Activated B cell treated with CpG ODN at 0.5 μM for 24 hours (primary cell): ENCODE measurements around the gene AGBL1. TPM values are rescaled to one million over a fixed set of nuclear protein-coding genes. Genes with fewer than 3 reads are reported as not detected.

ENCODE experiments used
- ATAC-seq: fragments of 200-7000 bp; cut with Tn5 transposase; one replicate; pipeline ENCODE4 v1.10.0; 2021; ENCODE audit warnings: low read depth, mild to moderate bottlenecking, moderate library complexity
- CTCF ChIA-PET: fragments of 350-600 bp; sonication (Branson Sonifier 250); formaldehyde crosslinking; loops from one replicate; lab custom pipeline; 2021; ENCODE audit warnings: antibody characterized with exemption; lab: Charles Lee
- POLR2A ChIA-PET: fragments of 350-600 bp; sonication (Branson Sonifier 250); formaldehyde crosslinking; loops from one replicate; lab custom pipeline; 2021; ENCODE audit warnings: antibody characterized with exemption; lab: Charles Lee
- DNase-seq: peaks from one replicate; pipeline ENCODE4 v3.0.0; 2022
- H3K27ac Mint-ChIP-seq: one replicate; pipeline ENCODE4 v1.8.0; 2020; ENCODE audit warnings: mixed read lengths
- H3K27me3 Mint-ChIP-seq: one replicate; pipeline ENCODE4 v1.8.0; 2021; ENCODE audit warnings: mixed read lengths
- H3K36me3 Mint-ChIP-seq: one replicate; pipeline ENCODE4 v1.8.0; 2021; ENCODE audit warnings: low read depth, mixed read lengths
- H3K4me1 Mint-ChIP-seq: one replicate; pipeline ENCODE4 v1.8.0; 2021; ENCODE audit warnings: mixed read lengths
- H3K4me3 Mint-ChIP-seq: one replicate; pipeline ENCODE4 v1.8.0; 2020; ENCODE audit warnings: mild to moderate bottlenecking, mixed read lengths
- H3K9me3 Mint-ChIP-seq: one replicate; pipeline ENCODE4 v1.8.0; 2020; ENCODE audit warnings: mixed read lengths
- CTCF ChIP-seq: fragments of 200-600 bp; IDR thresholded peaks from one replicate; pipeline ENCODE4 v1.8.0; 2022; ENCODE audit warnings: antibody characterized with exemption, mild to moderate bottlenecking
- intact Hi-C: fragments of 100-400 bp; cut with micrococcal nuclease; formaldehyde crosslinking; loops from one replicate; pipeline ENCODE4 v1.15.1; 2024
- total RNA-seq: library from RNA; stranded (reverse); gene quantifications from 2 replicates; pipeline ENCODE4 v1.2.3, GENCODE V29; 2022

The AGBL1 gene
- total RNA-seq, 1 donor from 2014 or later = not detected

GRCh38 chr15:86764021-86764420, 684.4 kb downstream of the AGBL1 start:
- no peak overlapping the region for H3K27ac Mint-ChIP-seq
- DNase-seq = no peak
- no peaks in the 10 kb centered on the region for H3K4me1 Mint-ChIP-seq
- no peaks in the 10 kb centered on the region for H3K36me3 Mint-ChIP-seq
- intact Hi-C loops = no loop called here
- no peak for ATAC-seq
- H3K4me3 Mint-ChIP-seq = no peak overlapping the region
- H3K27me3 Mint-ChIP-seq = no peaks in the 10 kb centered on the region
- CTCF ChIA-PET = no interaction called here
- no peaks in the 10 kb centered on the region for H3K9me3 Mint-ChIP-seq
- POLR2A ChIA-PET = no interaction called here
- no peak for TF ChIP-seq CTCF

GRCh38 chr15:86765281-86765680, 685.6 kb downstream of the AGBL1 start:
- H3K27ac Mint-ChIP-seq = no peak overlapping the region
- CTCF ChIA-PET = no interaction called here
- no peak for ATAC-seq

GRCh38 chr15:86772369-86773059, 692.8 kb downstream of the AGBL1 start:
- ChIA-PET POLR2A (no interaction called here), CTCF (no interaction called here)
- Mint-ChIP-seq H3K36me3 (no peaks in the 10 kb centered on the region), H3K27me3 (no peaks in the 10 kb centered on the region), H3K4me3 (no peak overlapping the region), H3K27ac (no peak overlapping the region), H3K9me3 (peaks cover 8% of the 10 kb centered on the region), H3K4me1 (no peaks in the 10 kb centered on the region)
- ATAC-seq = no peak
- intact Hi-C loops = no loop called here
- no peak for TF ChIP-seq CTCF
- no peak for DNase-seq

More at GRCh38 chr15:86765281-86765680, 685.6 kb downstream of the AGBL1 start:
- H3K4me3 Mint-ChIP-seq = no peak overlapping the region
- no peak for TF ChIP-seq CTCF
- no peaks in the 10 kb centered on the region for H3K4me1 Mint-ChIP-seq
- POLR2A ChIA-PET = no interaction called here
- DNase-seq = no peak
- no peaks in the 10 kb centered on the region for H3K36me3 Mint-ChIP-seq
- intact Hi-C loops = no loop called here
- no peaks in the 10 kb centered on the region for H3K27me3 Mint-ChIP-seq
- peaks cover 2% of the 10 kb centered on the region for H3K9me3 Mint-ChIP-seq

- no peak for TF ChIP-seq CTCF
- Mint-ChIP-seq H3K27me3 (no peaks in the 10 kb centered on the region), H3K36me3 (no peaks in the 10 kb centered on the region), H3K4me3 (no peak overlapping the region), H3K4me1 (no peaks in the 10 kb centered on the region), H3K9me3 (peaks cover 8% of the 10 kb centered on the region), H3K27ac (no peak overlapping the region)
- CTCF ChIA-PET = no interaction called here
- intact Hi-C loops = no loop called here
- POLR2A ChIA-PET = no interaction called here
- ATAC-seq = no peak
- DNase-seq = no peak
Observed at GRCh38 chr15:86773736-86774135, 694.1 kb downstream of the AGBL1 start.

- Mint-ChIP-seq H3K9me3 (peaks cover 10% of the 10 kb centered on the region), H3K27ac (no peak overlapping the region), H3K4me1 (no peaks in the 10 kb centered on the region), H3K27me3 (no peaks in the 10 kb centered on the region), H3K4me3 (no peak overlapping the region), H3K36me3 (no peaks in the 10 kb centered on the region)
- DNase-seq = no peak
- intact Hi-C loops = no loop called here
- ChIA-PET POLR2A (no interaction called here), CTCF (no interaction called here)
- ATAC-seq = no peak
- TF ChIP-seq CTCF = no peak
Observed at GRCh38 chr15:86776145-86776544, 696.5 kb downstream of the AGBL1 start.
